Fibroblast of the aortic adventitia (primary cell): Measurements from ENCODE around the gene LIPC. TPM values are rescaled to one million over a fixed set of nuclear protein-coding genes. Genes with fewer than 3 reads are reported as not detected.
A peak's percentile ranks its signal among the peaks of the same experiment; 100 is the strongest.

Source experiments
- DNase-seq: peaks from one replicate; pipeline ENCODE4 v3.0.0-alpha.2; 2010; ENCODE audit warnings: low read depth
- H3K4me3 ChIP-seq: 2 replicates; pipeline ENCODE4 v1.5.1; 2011; ENCODE audit warnings: low read depth, mild to moderate bottlenecking, control low read depth, low read length, moderate library complexity
- CTCF ChIP-seq: IDR thresholded peaks from 2 replicates; pipeline ENCODE4 v1.5.1; 2011; ENCODE audit warnings: mild to moderate bottlenecking, low read length, control low read depth, inconsistent platforms; ENCODE audit not compliant: insufficient read depth
- total RNA-seq: library from RNA; depleted of rRNA; stranded (reverse); fragments of >200 nt; gene quantifications from 2 replicates; pipeline ENCODE4 v1.2.3, GENCODE V29; 2012; ENCODE audit warnings: low replicate concordance

The LIPC gene
- total RNA-seq, 1 donor = 0.90 TPM

- no peak overlapping the region for H3K4me3 ChIP-seq
- peak; percentile 6 for DNase-seq
- no peak for TF ChIP-seq CTCF
Observed at GRCh38 chr15:58510715-58511598, 79.2 kb downstream of the LIPC start.

GRCh38 chr15:58511599-58511987, 79.8 kb downstream of the LIPC start:
- no peak overlapping the region for H3K4me3 ChIP-seq
- no peak for DNase-seq
- no peak for TF ChIP-seq CTCF

GRCh38 chr15:58512522-58512921, 80.7 kb downstream of the LIPC start:
- no peak for TF ChIP-seq CTCF
- no peak for DNase-seq

GRCh38 chr15:58513008-58513407, 81.2 kb downstream of the LIPC start:
- no peak overlapping the region for H3K4me3 ChIP-seq
- no peak for TF ChIP-seq CTCF
- no peak for DNase-seq

More at GRCh38 chr15:58512522-58512921, 80.7 kb downstream of the LIPC start:
- H3K4me3 ChIP-seq = no peak overlapping the region

- DNase-seq = no peak
Observed at GRCh38 chr15:58513726-58514336, 82.0 kb downstream of the LIPC start.

GRCh38 chr15:58515807-58516206, 84.0 kb downstream of the LIPC start:
- TF ChIP-seq CTCF = no peak
- H3K4me3 ChIP-seq = no peak overlapping the region
- no peak for DNase-seq

More at GRCh38 chr15:58513726-58514336, 82.0 kb downstream of the LIPC start:
- H3K4me3 ChIP-seq = no peak overlapping the region
- no peak for TF ChIP-seq CTCF
